ENCODE data around the gene RCBTB2.

RCBTB2 gene

DNA sequence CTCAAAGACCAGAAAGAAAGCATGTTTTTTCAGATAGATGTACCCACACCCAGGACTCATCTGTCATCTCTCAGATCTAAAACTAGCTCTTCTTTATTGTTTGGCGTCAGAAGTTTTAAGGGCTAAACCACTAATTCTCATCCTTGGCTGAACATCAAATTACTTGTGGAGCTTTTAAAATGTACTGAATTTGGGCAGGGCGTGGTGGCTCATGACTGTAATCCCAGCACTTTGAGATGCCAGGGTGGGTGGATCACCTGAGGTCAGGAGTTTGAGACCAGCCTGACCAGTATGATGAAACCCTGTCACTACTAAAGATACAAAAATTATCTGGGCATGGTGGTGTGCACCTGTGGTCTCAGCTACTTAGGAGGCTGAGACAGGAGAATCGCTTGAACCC is 47.4 kb downstream of the RCBTB2 start:
- H4K20me1 ChIP-seq (ENCODE audit: insufficient read depth, low read length, poor library complexity, severe bottlenecking) = no peaks in the 10 kb centered on the region
- H3K36me3 ChIP-seq (ENCODE audit: insufficient read depth, low read length) = peaks cover 7% of the 10 kb centered on the region; the same call in 1 of the 2 replicates
- H2AFZ ChIP-seq (ENCODE audit: low read length) = no peak overlapping the region
- H3K4me2 ChIP-seq (ENCODE audit: low read depth, low read length, poor library complexity, severe bottlenecking) = no peak overlapping the region
- peaks cover 36% of the 10 kb centered on the region for H3K79me2 ChIP-seq (ENCODE audit: insufficient read depth, low read length)
- no peak overlapping the region for H3K9ac ChIP-seq (ENCODE audit: low read depth, low read length, poor library complexity, severe bottlenecking)
- H3K9me3 ChIP-seq (ENCODE audit: insufficient read depth, low read depth, low read length) = 0 out of 2 replicates have a peak, but pooled peaks cover 6% of the 10 kb centered on the region
- no peak for TF ChIP-seq EZH2phosphoT487 (IDR thresholded peaks at IDR 0.05; ENCODE audit: borderline replicate concordance)
- TF ChIP-seq, protein P1, sequence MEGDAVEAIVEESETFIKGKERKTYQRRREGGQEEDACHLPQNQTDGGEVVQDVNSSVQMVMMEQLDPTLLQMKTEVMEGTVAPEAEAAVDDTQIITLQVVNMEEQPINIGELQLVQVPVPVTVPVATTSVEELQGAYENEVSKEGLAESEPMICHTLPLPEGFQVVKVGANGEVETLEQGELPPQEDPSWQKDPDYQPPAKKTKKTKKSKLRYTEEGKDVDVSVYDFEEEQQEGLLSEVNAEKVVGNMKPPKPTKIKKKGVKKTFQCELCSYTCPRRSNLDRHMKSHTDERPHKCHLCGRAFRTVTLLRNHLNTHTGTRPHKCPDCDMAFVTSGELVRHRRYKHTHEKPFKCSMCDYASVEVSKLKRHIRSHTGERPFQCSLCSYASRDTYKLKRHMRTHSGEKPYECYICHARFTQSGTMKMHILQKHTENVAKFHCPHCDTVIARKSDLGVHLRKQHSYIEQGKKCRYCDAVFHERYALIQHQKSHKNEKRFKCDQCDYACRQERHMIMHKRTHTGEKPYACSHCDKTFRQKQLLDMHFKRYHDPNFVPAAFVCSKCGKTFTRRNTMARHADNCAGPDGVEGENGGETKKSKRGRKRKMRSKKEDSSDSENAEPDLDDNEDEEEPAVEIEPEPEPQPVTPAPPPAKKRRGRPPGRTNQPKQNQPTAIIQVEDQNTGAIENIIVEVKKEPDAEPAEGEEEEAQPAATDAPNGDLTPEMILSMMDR (conservative IDR thresholded peaks at IDR 0.05; ENCODE audit: low read length) = no peak
- no peaks in the 10 kb centered on the region for H3K9me2 ChIP-seq (replicated peaks; ENCODE audit: low read depth, low read length)
- H3K4me1 ChIP-seq (ENCODE audit: insufficient read depth, low read length, poor library complexity, severe bottlenecking) = peaks cover 49% of the 10 kb centered on the region
- no peak overlapping the region for H3K4me3 ChIP-seq (ENCODE audit: low read length, poor library complexity, severe bottlenecking)
- no peaks in the 10 kb centered on the region for H3F3A ChIP-seq (ENCODE audit: low read depth)
- no peaks in the 10 kb centered on the region for H3K27me3 ChIP-seq (ENCODE audit: insufficient read depth, low read length, poor library complexity, severe bottlenecking)

DNA sequence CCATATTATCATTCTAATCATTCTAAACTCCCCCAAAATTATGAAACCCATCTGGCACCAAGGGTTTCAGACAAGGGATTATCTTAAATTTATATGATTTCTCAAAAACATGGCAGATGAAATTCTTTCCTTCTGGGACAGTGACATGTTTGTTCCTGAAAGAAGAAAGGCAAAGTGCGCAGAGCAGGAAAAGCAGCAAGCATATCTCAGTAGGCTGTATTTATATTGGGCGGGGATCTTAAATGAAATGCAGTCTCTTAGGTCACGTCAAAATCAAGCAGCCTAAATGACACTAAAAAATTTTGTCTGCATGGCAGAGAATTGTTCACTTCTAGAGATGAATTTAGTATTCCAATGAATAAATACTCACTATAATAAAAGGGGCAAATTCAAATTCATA is 49.3 kb downstream of the RCBTB2 start:
- H4K20me1 ChIP-seq (ENCODE audit: insufficient read depth, low read length, poor library complexity, severe bottlenecking) = no peaks in the 10 kb centered on the region
- H3K9me3 ChIP-seq (ENCODE audit: insufficient read depth, low read depth, low read length) = 0 out of 2 replicates have a peak, but pooled peaks cover 6% of the 10 kb centered on the region
- peaks cover 32% of the 10 kb centered on the region for H3K4me1 ChIP-seq (ENCODE audit: insufficient read depth, low read length, poor library complexity, severe bottlenecking)
- no peaks in the 10 kb centered on the region for H3F3A ChIP-seq (ENCODE audit: low read depth)
- H3K4me3 ChIP-seq (ENCODE audit: low read length, poor library complexity, severe bottlenecking) = no peak overlapping the region
- no peak overlapping the region for H3K4me2 ChIP-seq (ENCODE audit: low read depth, low read length, poor library complexity, severe bottlenecking)
- H2AFZ ChIP-seq (ENCODE audit: low read length) = no peak overlapping the region
- no peak overlapping the region for H3K9ac ChIP-seq (ENCODE audit: low read depth, low read length, poor library complexity, severe bottlenecking)
- H3K36me3 ChIP-seq (ENCODE audit: insufficient read depth, low read length) = peaks cover 19% of the 10 kb centered on the region
- no peaks in the 10 kb centered on the region for H3K9me2 ChIP-seq (replicated peaks; ENCODE audit: low read depth, low read length)
- peaks cover 17% of the 10 kb centered on the region for H3K79me2 ChIP-seq (ENCODE audit: insufficient read depth, low read length)
- H3K27me3 ChIP-seq (ENCODE audit: insufficient read depth, low read length, poor library complexity, severe bottlenecking) = no peaks in the 10 kb centered on the region
- no peak for TF ChIP-seq EZH2phosphoT487 (IDR thresholded peaks at IDR 0.05; ENCODE audit: borderline replicate concordance)
- TF ChIP-seq, protein P1 (conservative IDR thresholded peaks at IDR 0.05; ENCODE audit: low read length) = no peak

DNA sequence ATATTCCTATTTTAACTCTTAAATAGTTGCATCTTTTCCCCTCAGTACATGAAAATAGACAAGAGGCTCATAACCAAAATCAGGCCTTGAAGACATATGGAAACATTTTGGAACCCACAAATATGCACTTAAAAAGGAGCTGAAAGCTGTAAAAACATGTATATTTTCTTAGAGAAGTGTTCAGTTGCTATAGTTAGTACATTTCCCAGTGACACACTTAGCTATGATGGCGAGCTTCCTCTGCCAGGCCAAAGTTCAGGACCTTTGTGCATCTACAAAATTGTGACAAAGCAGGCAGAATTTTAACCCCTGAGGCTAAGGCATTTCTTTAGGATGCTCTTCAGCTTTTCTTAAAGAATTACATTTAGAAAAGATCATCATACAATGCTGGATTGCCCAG is 54.5 kb downstream of the RCBTB2 start:
- Histone ChIP-seq H3K9me3 (ENCODE audit: insufficient read depth, low read depth, low read length) (no peaks in the 10 kb centered on the region), H3F3A (ENCODE audit: low read depth) (no peaks in the 10 kb centered on the region), H3K9me2 (replicated peaks; ENCODE audit: low read depth, low read length) (no peaks in the 10 kb centered on the region), H3K79me2 (ENCODE audit: insufficient read depth, low read length) (no peaks in the 10 kb centered on the region), H3K4me3 (ENCODE audit: low read length, poor library complexity, severe bottlenecking) (no peak overlapping the region), H3K36me3 (ENCODE audit: insufficient read depth, low read length) (peaks cover 29% of the 10 kb centered on the region), H3K4me2 (ENCODE audit: low read depth, low read length, poor library complexity, severe bottlenecking) (no peak overlapping the region), H4K20me1 (ENCODE audit: insufficient read depth, low read length, poor library complexity, severe bottlenecking) (no peaks in the 10 kb centered on the region), H3K9ac (ENCODE audit: low read depth, low read length, poor library complexity, severe bottlenecking) (no peak overlapping the region), H2AFZ (ENCODE audit: low read length) (no peak overlapping the region), H3K27me3 (ENCODE audit: insufficient read depth, low read length, poor library complexity, severe bottlenecking) (no peaks in the 10 kb centered on the region), H3K4me1 (ENCODE audit: insufficient read depth, low read length, poor library complexity, severe bottlenecking) (no peaks in the 10 kb centered on the region)
- TF ChIP-seq, protein P1 (conservative IDR thresholded peaks at IDR 0.05; ENCODE audit: low read length) = no peak
- no peak for TF ChIP-seq EZH2phosphoT487 (IDR thresholded peaks at IDR 0.05; ENCODE audit: borderline replicate concordance)

All from Loucy (cell line).